ENCODE results near the gene G6PD. TPM values are rescaled to one million over a fixed set of nuclear protein-coding genes. Genes with fewer than 3 reads are reported as not detected.

Gene G6PD
- polyA plus RNA-seq, 2 of the 4 experiments (the other 2 are of a cell fraction) = 692 to 1,409 TPM

DNA sequence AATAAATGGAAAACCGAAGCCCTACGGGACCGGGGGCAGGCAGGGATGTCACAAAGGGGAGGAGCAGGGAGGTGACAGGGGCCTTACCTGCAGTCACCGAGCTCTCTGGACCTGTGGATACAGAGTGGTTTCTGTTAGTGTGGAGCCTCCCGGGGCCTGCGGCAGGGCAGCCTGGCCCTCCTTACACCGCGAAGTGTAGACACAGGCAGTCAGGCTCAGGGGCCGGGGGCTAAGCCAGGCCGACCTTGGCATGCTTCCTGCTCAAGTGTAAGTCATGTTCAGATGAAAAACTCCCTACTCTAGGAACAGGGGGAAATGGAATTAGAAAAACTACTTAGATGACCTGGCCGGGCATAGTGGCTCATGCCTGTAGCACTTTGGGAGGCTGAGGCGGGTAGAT is 34.9 kb downstream of the G6PD start:
- Histone ChIP-seq H3K4me2 (no peak overlapping the region), H3K9me3 (no peaks in the 10 kb centered on the region), H3K4me3 (no peak overlapping the region), H3K27ac (no peak overlapping the region), H3K4me1 (peaks cover 7% of the 10 kb centered on the region; the same call in 2 of the 3 replicates)
- WGBS (ENCODE audit: missing lambda C conversion rate) = 95% methylated on average over 12 of the region's 12 CpGs
- POLR2A ChIA-PET = no interaction called here
- CTCF ChIA-PET = no interaction called here
- DNase-seq (ENCODE audit: low read depth in 1 of 2, low spot score in 1 of 2) (no peak), FAIRE-seq (no peak), ATAC-seq (no peak)
- TF ChIP-seq GATA3 (IDR thresholded peaks at IDR 0.05; ENCODE audit: borderline replicate concordance) = no peak
- no peak for TF ChIP-seq HOXB5 (CRISPR knock-in tag; IDR thresholded peaks at IDR 0.05)
- TF ChIP-seq, protein P1, sequence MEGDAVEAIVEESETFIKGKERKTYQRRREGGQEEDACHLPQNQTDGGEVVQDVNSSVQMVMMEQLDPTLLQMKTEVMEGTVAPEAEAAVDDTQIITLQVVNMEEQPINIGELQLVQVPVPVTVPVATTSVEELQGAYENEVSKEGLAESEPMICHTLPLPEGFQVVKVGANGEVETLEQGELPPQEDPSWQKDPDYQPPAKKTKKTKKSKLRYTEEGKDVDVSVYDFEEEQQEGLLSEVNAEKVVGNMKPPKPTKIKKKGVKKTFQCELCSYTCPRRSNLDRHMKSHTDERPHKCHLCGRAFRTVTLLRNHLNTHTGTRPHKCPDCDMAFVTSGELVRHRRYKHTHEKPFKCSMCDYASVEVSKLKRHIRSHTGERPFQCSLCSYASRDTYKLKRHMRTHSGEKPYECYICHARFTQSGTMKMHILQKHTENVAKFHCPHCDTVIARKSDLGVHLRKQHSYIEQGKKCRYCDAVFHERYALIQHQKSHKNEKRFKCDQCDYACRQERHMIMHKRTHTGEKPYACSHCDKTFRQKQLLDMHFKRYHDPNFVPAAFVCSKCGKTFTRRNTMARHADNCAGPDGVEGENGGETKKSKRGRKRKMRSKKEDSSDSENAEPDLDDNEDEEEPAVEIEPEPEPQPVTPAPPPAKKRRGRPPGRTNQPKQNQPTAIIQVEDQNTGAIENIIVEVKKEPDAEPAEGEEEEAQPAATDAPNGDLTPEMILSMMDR (IDR thresholded peaks at IDR 0.05) = no peak
- no peak for TF ChIP-seq FOXS1 (CRISPR knock-in tag; IDR thresholded peaks at IDR 0.05)
- no peak for TF ChIP-seq RNF2 (IDR thresholded peaks at IDR 0.05; ENCODE audit: borderline replicate concordance, low read depth)
- no peak for TF ChIP-seq ESRRA (IDR thresholded peaks at IDR 0.05; ENCODE audit: borderline replicate concordance, low read length)
- TF ChIP-seq, protein P2, sequence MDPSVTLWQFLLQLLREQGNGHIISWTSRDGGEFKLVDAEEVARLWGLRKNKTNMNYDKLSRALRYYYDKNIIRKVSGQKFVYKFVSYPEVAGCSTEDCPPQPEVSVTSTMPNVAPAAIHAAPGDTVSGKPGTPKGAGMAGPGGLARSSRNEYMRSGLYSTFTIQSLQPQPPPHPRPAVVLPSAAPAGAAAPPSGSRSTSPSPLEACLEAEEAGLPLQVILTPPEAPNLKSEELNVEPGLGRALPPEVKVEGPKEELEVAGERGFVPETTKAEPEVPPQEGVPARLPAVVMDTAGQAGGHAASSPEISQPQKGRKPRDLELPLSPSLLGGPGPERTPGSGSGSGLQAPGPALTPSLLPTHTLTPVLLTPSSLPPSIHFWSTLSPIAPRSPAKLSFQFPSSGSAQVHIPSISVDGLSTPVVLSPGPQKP (IDR thresholded peaks at IDR 0.05; ENCODE audit: low read depth, low read length) = no peak
- no peak for TF ChIP-seq CBX2 (IDR thresholded peaks at IDR 0.05; ENCODE audit: borderline replicate concordance, low read depth)
- no peak for TF ChIP-seq RCOR1 (IDR thresholded peaks at IDR 0.05; ENCODE audit: low read depth, low read length)
- no peak for TF ChIP-seq EHMT2 (IDR thresholded peaks at IDR 0.05; ENCODE audit: low read depth)
- no peak for TF ChIP-seq KDM1A (IDR thresholded peaks at IDR 0.05; ENCODE audit: low read depth)
- no peak for TF ChIP-seq POLR2AphosphoS2 (conservative IDR thresholded peaks at IDR 0.05; ENCODE audit: low read length)
- TF ChIP-seq MYC (IDR thresholded peaks at IDR 0.05; ENCODE audit: borderline replicate concordance, low read length) = no peak
- no peak for TF ChIP-seq BHLHE40 (IDR thresholded peaks at IDR 0.05; ENCODE audit: low read depth, low read length)
- no peak for TF ChIP-seq HDAC2 (IDR thresholded peaks at IDR 0.05)
- TF ChIP-seq CHD4 (IDR thresholded peaks at IDR 0.05; ENCODE audit: borderline replicate concordance) = no peak
- no peak for TF ChIP-seq SREBF2 (IDR thresholded peaks at IDR 0.05)
- TF ChIP-seq HEYL (CRISPR knock-in tag; IDR thresholded peaks at IDR 0.05) = no peak
- TF ChIP-seq ZNF302 (CRISPR knock-in tag; IDR thresholded peaks at IDR 0.05) = no peak

DNA sequence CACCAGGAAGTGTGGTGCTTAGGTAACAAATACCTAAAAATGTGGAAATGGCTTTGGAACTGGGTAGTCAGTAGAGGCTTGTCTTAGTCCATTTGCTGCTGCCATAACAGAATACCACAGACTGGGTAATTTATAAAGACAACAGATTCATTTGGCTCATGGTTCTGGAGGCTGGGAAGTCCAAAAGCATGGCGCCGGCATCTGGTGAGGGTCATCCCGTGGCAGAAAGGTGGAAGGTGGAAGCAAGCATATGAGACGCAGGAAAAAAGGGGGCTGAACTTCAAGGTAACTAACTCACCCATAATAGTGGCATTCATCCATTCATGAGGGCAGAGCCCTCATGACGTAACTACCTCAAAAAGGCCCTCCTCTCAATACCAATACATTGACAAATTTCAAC is 37.2 kb downstream of the G6PD start:
- FAIRE-seq = no peak
- 95% methylated on average over 5 of the region's 5 CpGs for WGBS (ENCODE audit: missing lambda C conversion rate)
- H3K4me2 ChIP-seq = no peak overlapping the region
- no peak overlapping the region for H3K4me3 ChIP-seq
- ATAC-seq = no peak
- DNase-seq (ENCODE audit: low read depth in 1 of 2, low spot score in 1 of 2) = no peak
- H3K4me1 ChIP-seq = no peaks in the 10 kb centered on the region
- TF ChIP-seq CBX2 (IDR thresholded peaks at IDR 0.05; ENCODE audit: borderline replicate concordance, low read depth) = no peak
- TF ChIP-seq EHF (CRISPR knock-in tag; IDR thresholded peaks at IDR 0.05) = no peak
- TF ChIP-seq, protein P3, sequence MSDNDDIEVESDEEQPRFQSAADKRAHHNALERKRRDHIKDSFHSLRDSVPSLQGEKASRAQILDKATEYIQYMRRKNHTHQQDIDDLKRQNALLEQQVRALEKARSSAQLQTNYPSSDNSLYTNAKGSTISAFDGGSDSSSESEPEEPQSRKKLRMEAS (IDR thresholded peaks at IDR 0.05) = no peak
- TF ChIP-seq, protein P4, sequence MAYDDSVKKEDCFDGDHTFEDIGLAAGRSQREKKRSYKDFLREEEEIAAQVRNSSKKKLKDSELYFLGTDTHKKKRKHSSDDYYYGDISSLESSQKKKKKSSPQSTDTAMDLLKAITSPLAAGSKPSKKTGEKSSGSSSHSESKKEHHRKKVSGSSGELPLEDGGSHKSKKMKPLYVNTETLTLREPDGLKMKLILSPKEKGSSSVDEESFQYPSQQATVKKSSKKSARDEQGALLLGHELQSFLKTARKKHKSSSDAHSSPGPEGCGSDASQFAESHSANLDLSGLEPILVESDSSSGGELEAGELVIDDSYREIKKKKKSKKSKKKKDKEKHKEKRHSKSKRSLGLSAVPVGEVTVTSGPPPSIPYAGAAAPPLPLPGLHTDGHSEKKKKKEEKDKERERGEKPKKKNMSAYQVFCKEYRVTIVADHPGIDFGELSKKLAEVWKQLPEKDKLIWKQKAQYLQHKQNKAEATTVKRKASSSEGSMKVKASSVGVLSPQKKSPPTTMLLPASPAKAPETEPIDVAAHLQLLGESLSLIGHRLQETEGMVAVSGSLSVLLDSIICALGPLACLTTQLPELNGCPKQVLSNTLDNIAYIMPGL (CRISPR knock-in tag; IDR thresholded peaks at IDR 0.05; ENCODE audit: borderline replicate concordance) = no peak
- TF ChIP-seq FOSL2 (IDR thresholded peaks at IDR 0.05) = no peak
- TF ChIP-seq FOSL2 (CRISPR knock-in tag; IDR thresholded peaks at IDR 0.05) = no peak
- TF ChIP-seq, protein P5, sequence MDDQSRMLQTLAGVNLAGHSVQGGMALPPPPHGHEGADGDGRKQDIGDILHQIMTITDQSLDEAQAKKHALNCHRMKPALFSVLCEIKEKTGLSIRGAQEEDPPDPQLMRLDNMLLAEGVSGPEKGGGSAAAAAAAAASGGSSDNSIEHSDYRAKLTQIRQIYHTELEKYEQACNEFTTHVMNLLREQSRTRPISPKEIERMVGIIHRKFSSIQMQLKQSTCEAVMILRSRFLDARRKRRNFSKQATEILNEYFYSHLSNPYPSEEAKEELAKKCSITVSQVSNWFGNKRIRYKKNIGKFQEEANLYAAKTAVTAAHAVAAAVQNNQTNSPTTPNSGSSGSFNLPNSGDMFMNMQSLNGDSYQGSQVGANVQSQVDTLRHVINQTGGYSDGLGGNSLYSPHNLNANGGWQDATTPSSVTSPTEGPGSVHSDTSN (IDR thresholded peaks at IDR 0.05) = no peak
- no peak for TF ChIP-seq GATA3 (IDR thresholded peaks at IDR 0.05; ENCODE audit: borderline replicate concordance)
- CTCF ChIA-PET = no interaction called here
- H3K27ac ChIP-seq = no peak overlapping the region
- H3K9me3 ChIP-seq = no peaks in the 10 kb centered on the region
- POLR2A ChIA-PET = no interaction called here

Measured in A549 (cell line).